A549 (cell line): ENCODE data around the gene SHC1.
A peak's percentile ranks its signal among the peaks of the same experiment; 100 is the strongest.

Source experiments
- CBX2 ChIP-seq: fragments of 200-600 bp; sonication (generic); IDR thresholded peaks from 2 replicates; pipeline ENCODE4 v1.6.1; 2016; ENCODE audit warnings: low read depth, mild to moderate bottlenecking, borderline replicate concordance
- CHD4 ChIP-seq: fragments of 200-600 bp; sonication (generic); IDR thresholded peaks from 2 replicates; pipeline ENCODE4 v1.6.1; 2016; ENCODE audit warnings: antibody characterized with exemption, mild to moderate bottlenecking, borderline replicate concordance
- KDM1A ChIP-seq: fragments of 200-600 bp; sonication (generic); IDR thresholded peaks from 2 replicates; pipeline ENCODE4 v1.6.1; 2016; ENCODE audit warnings: low read depth, mild to moderate bottlenecking
- MAFK ChIP-seq: fragments of 450-650 bp; IDR thresholded peaks from 2 replicates; pipeline ENCODE4 v1.6.1; 2014; ENCODE audit not compliant: partially characterized antibody
- MAZ ChIP-seq: fragments of 150-350 bp; IDR thresholded peaks from 2 replicates; pipeline ENCODE4 v1.6.1; 2014; ENCODE audit warnings: antibody characterized with exemption, low read depth, low read length, borderline replicate concordance
- POLR2A ChIP-seq: IDR thresholded peaks from 2 replicates; pipeline ENCODE4 v1.6.1; 2012; ENCODE audit warnings: mild to moderate bottlenecking, low read length
- TFCP2L1 ChIP-seq: fragments of 250-450 bp; sonication (Bioruptor Pico); IDR thresholded peaks from 2 replicates; pipeline ENCODE4 v1.5.0; 2021; ENCODE audit warnings: mild to moderate bottlenecking
- ZC3H11A ChIP-seq: fragments of 450-650 bp; IDR thresholded peaks from 2 replicates; pipeline ENCODE4 v1.6.1; 2014; ENCODE audit warnings: antibody characterized with exemption, mild to moderate bottlenecking
- TF ChIP-seq, protein P1 (sequence below): fragments of 150-350 bp; IDR thresholded peaks from 2 replicates; pipeline ENCODE4 v1.6.1; 2014; ENCODE audit warnings: low read depth, mild to moderate bottlenecking, low read length
- TF ChIP-seq, protein P2 (sequence below): fragments of 450-650 bp; IDR thresholded peaks from 2 replicates; pipeline ENCODE4 v1.6.1; 2014; ENCODE audit warnings: antibody characterized with exemption
- TF ChIP-seq, protein P3 (sequence below): fragments of 200-600 bp; sonication (generic); IDR thresholded peaks from 2 replicates; pipeline ENCODE4 v1.6.1; 2016; ENCODE audit warnings: antibody characterized with exemption, mild to moderate bottlenecking, moderate library complexity
- TF ChIP-seq, protein P4 (sequence below): fragments of >200 bp; sonication (Bioruptor Twin); formaldehyde crosslinking; IDR thresholded peaks from 3 replicates; pipeline ENCODE4 v1.5.1; 2016
- TF ChIP-seq, protein P5 (sequence below): IDR thresholded peaks from 2 replicates; pipeline ENCODE4 v1.6.1; 2012

DNA sequence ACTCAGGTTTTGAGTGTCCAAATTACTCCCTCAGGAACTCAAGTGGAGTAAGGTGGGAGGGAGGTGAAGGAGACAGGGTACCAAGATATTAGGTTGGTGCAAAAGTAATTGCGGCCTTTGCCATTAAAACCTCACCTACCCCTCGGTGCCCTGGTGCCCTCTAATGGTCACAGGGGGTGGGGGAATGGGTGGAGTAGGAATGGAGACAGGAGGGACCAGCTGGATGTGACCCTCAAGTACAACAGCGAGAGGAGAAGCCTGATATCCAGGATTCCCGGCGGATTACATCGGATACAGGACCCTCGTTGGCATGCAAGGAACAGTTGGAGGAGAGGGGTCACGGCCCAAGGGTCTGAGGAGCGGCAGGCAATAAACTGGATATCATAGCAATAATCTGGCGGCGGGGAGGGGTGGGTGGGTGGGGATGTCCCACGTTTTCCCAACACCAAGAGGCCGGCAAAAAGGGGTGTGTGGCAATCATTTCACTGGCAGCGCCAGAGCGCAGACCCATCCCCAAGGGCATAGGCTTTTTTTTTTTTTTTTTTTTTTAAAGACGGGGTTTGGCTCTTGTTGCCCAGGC lies 27.7 kb upstream of the SHC1 start:
- TF ChIP-seq CHD4 (no peak), KDM1A (no peak), CBX2 (no peak), POLR2A (no peak), MAZ (no peak), MAFK (no peak), TFCP2L1 (CRISPR knock-in tag) (no peak), ZC3H11A (no peak)
- TF ChIP-seq, protein P1, sequence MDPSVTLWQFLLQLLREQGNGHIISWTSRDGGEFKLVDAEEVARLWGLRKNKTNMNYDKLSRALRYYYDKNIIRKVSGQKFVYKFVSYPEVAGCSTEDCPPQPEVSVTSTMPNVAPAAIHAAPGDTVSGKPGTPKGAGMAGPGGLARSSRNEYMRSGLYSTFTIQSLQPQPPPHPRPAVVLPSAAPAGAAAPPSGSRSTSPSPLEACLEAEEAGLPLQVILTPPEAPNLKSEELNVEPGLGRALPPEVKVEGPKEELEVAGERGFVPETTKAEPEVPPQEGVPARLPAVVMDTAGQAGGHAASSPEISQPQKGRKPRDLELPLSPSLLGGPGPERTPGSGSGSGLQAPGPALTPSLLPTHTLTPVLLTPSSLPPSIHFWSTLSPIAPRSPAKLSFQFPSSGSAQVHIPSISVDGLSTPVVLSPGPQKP: no peak
- TF ChIP-seq, protein P2, sequence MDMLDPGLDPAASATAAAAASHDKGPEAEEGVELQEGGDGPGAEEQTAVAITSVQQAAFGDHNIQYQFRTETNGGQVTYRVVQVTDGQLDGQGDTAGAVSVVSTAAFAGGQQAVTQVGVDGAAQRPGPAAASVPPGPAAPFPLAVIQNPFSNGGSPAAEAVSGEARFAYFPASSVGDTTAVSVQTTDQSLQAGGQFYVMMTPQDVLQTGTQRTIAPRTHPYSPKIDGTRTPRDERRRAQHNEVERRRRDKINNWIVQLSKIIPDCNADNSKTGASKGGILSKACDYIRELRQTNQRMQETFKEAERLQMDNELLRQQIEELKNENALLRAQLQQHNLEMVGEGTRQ: no peak
- TF ChIP-seq, protein P3, sequence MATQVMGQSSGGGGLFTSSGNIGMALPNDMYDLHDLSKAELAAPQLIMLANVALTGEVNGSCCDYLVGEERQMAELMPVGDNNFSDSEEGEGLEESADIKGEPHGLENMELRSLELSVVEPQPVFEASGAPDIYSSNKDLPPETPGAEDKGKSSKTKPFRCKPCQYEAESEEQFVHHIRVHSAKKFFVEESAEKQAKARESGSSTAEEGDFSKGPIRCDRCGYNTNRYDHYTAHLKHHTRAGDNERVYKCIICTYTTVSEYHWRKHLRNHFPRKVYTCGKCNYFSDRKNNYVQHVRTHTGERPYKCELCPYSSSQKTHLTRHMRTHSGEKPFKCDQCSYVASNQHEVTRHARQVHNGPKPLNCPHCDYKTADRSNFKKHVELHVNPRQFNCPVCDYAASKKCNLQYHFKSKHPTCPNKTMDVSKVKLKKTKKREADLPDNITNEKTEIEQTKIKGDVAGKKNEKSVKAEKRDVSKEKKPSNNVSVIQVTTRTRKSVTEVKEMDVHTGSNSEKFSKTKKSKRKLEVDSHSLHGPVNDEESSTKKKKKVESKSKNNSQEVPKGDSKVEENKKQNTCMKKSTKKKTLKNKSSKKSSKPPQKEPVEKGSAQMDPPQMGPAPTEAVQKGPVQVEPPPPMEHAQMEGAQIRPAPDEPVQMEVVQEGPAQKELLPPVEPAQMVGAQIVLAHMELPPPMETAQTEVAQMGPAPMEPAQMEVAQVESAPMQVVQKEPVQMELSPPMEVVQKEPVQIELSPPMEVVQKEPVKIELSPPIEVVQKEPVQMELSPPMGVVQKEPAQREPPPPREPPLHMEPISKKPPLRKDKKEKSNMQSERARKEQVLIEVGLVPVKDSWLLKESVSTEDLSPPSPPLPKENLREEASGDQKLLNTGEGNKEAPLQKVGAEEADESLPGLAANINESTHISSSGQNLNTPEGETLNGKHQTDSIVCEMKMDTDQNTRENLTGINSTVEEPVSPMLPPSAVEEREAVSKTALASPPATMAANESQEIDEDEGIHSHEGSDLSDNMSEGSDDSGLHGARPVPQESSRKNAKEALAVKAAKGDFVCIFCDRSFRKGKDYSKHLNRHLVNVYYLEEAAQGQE: no peak
- TF ChIP-seq, protein P4, sequence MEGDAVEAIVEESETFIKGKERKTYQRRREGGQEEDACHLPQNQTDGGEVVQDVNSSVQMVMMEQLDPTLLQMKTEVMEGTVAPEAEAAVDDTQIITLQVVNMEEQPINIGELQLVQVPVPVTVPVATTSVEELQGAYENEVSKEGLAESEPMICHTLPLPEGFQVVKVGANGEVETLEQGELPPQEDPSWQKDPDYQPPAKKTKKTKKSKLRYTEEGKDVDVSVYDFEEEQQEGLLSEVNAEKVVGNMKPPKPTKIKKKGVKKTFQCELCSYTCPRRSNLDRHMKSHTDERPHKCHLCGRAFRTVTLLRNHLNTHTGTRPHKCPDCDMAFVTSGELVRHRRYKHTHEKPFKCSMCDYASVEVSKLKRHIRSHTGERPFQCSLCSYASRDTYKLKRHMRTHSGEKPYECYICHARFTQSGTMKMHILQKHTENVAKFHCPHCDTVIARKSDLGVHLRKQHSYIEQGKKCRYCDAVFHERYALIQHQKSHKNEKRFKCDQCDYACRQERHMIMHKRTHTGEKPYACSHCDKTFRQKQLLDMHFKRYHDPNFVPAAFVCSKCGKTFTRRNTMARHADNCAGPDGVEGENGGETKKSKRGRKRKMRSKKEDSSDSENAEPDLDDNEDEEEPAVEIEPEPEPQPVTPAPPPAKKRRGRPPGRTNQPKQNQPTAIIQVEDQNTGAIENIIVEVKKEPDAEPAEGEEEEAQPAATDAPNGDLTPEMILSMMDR: 0 out of 3 replicates have a peak, but pooled peaks have one; percentile 7
- TF ChIP-seq, protein P5, sequence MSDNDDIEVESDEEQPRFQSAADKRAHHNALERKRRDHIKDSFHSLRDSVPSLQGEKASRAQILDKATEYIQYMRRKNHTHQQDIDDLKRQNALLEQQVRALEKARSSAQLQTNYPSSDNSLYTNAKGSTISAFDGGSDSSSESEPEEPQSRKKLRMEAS: no peak
